ENCODE measurements around the gene ARSD.

GRCh38 chrX:2855761-2856160, 73.4 kb downstream of the ARSD start:
- TF ChIP-seq SNAI2 (CRISPR knock-in tag; IDR thresholded peaks at IDR 0.05) (no peak), RARB (CRISPR knock-in tag; IDR thresholded peaks at IDR 0.05) (no peak), PATZ1 (CRISPR knock-in tag; IDR thresholded peaks at IDR 0.05; ENCODE audit: borderline replicate concordance) (no peak), TSHZ2 (CRISPR knock-in tag; IDR thresholded peaks at IDR 0.05) (no peak), CREB5 (CRISPR knock-in tag; IDR thresholded peaks at IDR 0.05; ENCODE audit: low read depth) (no peak), CSRNP3 (CRISPR knock-in tag; IDR thresholded peaks at IDR 0.05) (no peak), ZFP30 (CRISPR knock-in tag; IDR thresholded peaks at IDR 0.05) (no peak)
